RCC 7860 (cell line): ENCODE results near the gene GLIS2.
"Not testable (repeated sequence)": the region's sequence is repeated elsewhere in the genome, so short reads cannot be mapped to it uniquely, and the experiment has no call there.

ENCODE experiments used
- DNase-seq: peaks from one replicate; pipeline ENCODE4 v3.0.0-alpha.2; 2015; ENCODE audit warnings: low spot score
- FAIRE-seq: peaks from 2 replicates; lab custom pipeline; 2012; peaks lifted over from hg19 to GRCh38; lab: Jason Lieb, UNC

The GLIS2 gene

DNA sequence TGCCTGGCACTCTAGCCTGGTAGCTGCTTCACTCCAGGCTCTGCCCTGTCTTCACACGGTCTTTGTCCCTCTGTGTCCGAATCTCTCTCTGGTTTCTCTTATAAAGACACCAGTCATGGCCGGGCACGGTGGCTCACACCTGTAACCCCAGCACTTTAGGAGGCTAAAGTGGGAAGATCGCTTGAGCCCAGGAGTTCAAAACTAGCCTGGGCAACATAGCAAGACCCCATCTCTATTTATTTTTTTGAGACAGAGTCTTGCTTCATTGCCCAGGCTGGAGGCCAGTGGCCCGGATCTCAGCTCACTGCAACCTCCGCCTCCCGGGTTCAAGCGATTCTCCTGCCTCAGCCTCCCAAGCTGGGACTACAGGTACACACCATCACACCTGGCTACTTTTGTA lies 17.8 kb downstream of the GLIS2 start:
- not testable (repeated sequence) for DNase-seq, FAIRE-seq

DNA sequence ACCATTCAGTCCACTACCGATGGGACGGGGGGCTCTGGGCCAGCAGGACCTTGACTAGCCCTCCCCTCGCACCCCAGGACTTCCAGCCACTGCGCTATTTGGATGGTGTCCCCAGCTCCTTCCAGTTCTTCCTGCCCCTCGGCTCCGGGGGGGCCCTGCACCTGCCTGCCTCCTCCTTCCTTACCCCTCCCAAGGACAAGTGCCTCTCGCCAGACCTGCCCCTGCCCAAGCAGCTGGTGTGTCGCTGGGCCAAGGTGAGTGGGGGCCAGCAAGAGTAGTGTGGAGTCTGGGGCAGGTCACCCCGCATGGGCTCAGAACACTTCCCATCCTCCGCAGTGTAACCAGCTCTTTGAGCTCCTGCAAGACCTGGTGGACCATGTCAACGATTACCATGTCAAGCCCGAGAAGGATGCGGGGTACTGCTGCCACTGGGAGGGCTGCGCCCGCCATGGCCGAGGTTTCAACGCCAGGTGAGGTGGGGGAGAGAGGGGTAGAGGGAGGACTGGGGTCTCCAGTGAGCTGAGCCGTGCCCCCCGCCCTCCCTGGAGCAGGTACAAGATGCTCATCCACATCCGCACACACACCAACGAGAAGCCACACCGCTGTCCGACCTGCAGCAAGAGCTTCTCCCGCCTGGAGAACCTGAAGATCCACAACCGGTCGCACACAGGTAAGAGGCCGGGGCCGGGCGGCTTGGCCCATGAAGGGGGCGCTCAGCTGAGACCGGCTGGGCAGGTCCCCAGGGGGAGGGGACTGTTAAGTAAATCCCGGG lies 19.0 kb downstream of the GLIS2 start:
- FAIRE-seq (no peak), DNase-seq (no peak)

DNA sequence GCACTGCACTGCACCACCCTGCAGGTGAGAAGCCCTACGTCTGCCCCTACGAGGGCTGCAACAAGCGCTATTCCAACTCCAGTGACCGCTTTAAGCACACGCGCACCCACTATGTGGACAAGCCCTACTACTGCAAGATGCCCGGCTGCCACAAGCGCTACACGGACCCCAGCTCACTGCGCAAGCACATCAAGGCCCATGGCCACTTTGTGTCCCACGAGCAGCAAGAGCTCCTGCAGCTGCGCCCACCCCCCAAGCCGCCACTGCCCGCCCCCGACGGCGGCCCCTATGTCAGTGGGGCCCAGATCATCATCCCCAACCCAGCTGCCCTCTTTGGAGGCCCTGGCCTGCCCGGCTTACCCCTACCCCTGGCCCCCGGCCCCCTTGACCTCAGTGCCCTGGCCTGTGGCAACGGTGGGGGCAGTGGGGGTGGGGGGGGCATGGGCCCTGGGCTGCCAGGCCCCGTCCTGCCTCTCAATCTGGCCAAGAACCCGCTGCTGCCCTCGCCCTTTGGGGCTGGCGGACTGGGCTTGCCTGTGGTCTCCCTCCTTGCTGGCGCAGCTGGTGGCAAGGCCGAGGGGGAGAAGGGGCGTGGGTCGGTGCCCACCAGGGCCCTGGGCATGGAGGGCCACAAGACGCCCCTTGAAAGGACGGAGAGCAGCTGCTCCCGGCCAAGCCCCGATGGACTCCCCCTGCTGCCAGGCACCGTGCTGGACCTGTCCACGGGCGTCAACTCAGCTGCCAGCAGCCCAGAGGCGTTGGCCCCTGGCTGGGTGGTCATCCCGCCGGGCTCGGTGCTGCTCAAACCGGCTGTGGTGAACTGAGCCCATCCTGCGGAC lies 21.1 kb downstream of the GLIS2 start:
- FAIRE-seq: no peak
- no peak for DNase-seq

DNA sequence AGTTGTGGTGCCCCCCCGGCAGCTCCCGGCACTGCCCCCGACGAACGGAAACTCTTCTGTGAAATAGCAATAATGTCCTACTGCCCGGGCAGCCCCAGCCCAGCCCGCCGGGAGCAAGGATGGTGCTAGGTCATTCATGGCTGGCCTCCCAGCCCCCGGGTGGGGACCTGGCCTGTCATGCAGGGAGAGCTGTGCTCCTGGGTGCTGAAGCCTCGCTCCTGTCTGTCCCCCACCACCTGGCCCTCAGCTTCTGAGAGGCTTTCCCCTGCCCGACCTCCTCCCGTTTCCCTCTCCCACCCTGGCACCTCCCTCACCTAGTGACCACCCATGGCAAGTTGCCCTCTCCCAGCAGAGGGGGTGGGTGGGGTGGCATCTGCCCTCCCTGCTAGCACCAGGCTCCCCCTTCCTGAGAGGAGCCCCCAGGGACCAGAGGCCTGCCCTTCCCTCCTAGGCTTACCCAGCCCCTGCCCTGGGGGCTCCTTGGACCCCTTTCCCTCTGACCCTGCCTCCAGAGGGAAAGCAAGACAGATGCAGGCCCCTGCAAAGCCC lies 21.7 kb downstream of the GLIS2 start:
- no peak for FAIRE-seq

DNA sequence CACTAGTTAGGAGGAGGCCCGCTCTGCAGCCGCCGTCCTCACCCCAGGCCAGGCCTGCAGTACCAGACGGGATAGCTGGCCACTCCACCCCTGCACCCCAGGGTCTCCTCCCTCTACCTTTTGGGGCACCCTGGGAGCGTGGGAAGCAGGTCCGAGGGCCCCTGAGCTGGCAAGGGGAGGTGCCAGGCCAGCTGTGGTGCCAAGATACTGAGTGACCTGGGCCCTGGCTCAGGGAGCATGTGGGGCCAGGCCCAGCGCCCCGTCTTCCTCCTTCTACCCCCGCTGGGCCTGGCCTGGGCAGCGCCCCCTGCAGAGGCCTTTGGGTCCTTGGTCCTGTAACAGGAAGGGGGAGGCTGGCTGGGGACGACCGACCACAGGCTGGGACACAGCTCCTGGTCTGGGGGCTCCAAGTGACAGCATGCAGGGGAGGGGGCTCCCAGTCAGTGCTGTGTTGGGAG lies 22.3 kb downstream of the GLIS2 start:
- no peak for FAIRE-seq
- DNase-seq: no peak

More for the DNA sequence above, 21.7 kb downstream of the GLIS2 start:
- DNase-seq: no peak

DNA sequence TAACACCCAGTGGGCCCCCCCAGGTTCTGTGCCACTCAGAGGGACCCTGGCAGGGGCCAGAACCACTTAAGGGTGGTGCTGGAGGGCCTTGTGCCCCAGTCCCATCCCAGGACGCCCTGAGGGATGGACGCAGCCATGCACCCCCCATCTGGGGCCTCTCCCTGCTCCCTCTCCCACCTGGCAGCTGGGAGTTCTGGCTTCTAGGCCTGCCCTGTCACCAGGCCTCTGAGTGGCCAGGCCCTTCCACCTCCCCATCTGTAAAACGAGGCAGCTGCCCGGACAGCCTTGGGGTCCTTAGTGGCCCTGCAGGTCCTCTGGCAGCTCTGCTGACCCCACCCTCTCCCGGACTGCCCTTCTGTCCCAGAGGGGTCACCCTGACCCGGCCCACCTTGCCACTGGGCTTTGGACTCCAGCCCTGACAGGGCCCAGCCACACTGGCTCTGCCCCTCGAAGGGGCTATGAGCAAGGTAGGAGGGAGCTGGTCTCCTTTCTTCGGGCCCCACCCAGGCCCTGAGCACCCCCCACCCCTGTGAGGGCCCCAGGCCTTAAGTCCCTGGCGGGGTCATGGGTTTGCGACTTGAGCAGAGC lies 22.9 kb downstream of the GLIS2 start:
- DNase-seq (no peak), FAIRE-seq (no peak)

DNA sequence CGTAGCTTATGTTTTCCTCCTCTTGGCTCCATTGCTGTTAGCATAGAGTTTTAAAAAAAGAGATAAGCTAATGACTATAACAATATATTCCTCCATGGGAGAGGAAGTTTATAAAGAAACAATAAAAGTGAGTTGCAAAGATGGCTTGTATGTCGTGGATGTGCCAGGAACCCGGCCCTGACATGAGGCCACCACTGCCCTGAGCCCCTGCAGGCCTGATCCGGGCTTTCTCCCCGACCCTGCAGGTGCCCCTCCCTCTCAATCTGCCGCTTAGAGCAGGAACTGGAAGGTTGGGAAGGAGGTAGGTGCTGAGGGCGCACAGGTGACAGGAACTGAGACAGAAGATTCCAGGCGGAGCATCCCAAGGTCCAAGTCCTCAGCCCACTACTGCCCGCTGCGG lies 23.6 kb downstream of the GLIS2 start:
- DNase-seq (no peak), FAIRE-seq (no peak)

DNA sequence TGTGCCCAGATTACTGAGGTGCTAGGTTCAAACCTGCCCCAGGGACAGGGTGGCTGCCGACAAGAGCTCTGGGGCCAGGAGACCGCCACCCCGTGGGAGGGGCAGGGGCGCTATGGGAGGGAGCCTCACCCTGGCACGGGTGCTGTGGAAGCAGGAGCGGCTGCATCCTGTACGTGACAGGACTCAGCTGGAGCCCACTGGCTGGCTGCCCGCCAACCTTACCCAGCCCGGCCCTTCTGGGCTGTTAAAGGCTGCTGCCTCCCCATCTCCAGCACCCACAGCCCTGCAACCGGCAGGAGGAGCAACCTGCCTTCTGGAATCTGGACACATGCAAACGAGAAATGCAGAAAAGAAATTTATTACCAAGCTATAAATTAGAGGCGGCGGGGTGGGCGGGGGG lies 24.0 kb downstream of the GLIS2 start:
- FAIRE-seq (no peak), DNase-seq (no peak)

DNA sequence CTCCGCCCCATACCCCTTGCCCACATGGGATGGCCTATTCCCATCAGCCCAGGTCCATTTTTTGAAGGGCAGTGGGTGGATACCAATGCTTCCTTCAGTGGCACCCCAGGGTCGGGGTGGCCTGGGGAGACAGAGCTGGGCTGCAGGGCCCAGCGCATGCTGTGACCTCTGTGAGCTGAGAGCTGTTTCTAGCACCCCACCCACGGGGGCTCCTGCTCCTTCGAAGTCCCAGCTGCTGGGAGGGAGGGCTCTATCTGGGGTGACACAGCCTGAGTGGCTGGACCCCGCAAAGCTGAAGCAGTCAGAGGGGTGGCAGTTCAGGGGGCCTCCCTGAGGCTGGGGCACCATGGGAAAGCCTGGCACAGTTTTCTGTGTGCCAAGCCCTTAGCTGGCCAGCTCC lies 24.6 kb downstream of the GLIS2 start:
- DNase-seq: no peak
- no peak for FAIRE-seq

DNA sequence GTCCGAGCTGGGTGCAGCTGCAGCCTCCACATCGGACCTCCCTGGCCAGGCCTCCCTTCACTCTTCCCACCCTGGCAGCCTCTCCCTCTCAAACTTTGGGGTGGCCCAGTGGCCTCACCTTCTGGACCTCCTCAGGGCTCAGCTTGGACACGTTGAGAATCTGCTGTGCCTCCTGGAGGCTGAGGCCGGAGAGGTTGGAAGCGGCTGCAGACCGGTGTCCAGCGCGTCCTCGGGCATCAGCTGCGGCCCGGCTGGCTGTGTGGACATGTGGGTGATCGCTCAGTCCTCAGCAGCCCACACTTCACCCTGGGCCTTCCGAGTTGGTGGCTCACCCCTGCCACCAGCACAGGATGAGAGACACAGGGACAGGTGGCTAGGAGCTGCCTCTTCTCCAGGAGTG lies 25.4 kb downstream of the GLIS2 start:
- DNase-seq (no peak), FAIRE-seq (no peak)

DNA sequence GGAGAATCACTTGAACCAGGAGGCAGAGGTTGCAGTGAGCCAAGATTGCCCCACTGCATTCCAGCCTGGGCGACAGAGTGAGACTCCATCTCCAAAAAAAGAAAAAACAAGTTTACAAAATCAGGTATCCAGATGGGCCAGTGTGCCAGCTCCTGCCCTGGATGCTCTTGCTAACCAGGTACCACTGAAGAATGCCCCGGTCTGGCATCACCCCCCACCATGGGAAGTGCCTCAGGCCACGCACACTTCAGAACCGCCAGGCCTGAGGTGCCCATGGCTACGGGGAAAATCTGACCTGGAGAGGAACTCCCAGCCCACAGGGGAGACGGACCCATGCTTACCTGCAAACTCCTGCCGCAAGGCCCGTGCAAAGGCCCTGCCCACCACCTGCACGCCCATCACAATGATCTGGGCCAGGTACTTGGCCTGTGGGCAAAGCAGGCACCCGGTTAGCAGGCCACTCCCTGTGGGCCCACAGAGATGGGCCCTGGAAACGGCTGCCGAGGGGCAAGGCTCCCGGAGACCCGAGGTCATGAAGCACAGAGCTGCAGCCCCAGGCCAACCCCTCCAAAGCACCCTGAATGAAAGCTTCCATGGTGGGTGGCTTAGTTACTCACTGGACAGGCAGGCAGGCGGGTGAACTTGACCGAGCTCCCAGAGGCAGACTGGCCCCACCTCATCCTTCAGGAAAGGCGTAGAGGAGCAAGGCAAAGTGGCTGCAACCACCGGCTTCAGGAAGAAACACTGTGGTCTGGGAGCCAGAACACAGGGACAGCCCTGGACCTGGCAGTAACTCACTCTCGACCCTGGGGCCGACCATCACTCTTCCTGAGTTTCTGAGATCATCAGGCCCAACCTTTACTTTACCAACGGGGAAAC lies 27.2 kb downstream of the GLIS2 start:
- DNase-seq (no peak), FAIRE-seq (no peak)

DNA sequence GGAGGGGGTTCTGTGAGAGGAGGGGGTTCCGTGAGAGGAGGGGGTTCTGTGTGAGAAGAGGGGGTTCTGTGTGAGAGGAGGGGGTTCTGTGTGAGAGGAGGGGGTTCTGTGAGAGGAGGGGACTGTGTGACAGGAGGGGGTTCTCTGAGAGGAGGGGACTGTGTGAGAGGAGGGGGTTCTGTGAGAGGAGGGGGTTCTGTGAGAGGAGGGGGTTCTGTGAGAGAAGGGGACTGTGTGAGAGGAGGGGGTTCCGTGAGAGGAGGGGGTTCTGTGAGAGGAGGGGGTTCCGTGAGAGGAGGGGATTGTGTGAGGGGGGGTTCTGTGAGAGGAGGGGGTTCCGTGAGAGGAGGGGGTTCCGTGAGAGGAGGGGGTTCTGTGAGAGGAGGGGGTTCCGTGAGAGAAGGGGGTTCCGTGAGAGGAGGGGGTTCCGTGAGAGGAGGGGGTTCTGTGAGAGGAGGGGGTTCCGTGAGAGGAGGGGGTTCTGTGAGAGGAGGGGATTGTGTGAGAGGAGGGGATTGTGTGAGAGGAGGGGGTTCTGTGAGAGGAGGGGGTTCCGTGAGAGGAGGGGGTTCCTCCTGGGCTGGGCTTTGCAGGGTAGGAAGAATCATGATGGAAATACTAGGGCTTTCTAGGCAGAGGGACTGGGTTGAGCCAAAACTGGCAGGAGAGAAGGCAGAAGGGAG lies 28.6 kb downstream of the GLIS2 start:
- not testable (repeated sequence) for FAIRE-seq, DNase-seq

DNA sequence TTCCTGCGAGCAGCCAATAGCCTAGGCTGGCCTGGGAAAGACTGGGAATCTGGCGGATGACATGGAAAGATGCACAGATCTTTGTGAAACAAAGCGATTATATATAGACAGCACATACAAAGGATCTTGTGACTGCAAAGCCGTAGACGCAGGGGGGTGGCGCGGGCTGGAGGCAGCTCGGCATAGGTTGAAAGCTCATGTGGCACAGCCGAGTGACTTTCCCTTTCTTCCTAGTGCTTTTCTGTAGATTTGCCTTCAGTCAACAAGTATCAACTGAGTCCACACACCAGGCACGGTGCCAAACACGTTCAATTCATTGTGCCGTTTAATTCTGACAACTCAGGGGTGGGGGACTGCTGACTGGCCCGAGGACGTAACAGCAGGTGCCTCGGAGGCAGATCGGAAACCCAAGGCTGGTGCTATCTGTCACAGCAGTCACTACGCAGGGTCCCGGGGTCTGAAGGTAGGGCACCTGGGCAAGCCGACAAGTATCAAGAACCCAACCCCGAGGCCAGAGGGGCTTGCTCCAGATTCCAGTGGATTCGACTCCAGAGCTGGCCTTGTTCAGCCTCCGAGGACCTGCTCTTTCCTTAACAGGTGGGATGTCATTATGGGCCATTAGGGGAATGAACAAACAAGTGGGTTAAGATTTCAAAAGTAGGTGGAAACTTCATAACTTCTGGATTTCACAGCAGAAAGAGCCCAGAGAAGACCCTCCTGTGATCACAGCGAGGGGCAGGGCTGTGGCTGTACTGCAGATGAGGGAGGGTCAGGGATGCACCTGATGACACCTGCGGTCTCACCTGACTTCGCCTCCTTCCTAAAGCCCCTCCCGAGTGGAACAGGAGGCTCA lies 29.3 kb downstream of the GLIS2 start:
- DNase-seq (no peak), FAIRE-seq (no peak)

DNA sequence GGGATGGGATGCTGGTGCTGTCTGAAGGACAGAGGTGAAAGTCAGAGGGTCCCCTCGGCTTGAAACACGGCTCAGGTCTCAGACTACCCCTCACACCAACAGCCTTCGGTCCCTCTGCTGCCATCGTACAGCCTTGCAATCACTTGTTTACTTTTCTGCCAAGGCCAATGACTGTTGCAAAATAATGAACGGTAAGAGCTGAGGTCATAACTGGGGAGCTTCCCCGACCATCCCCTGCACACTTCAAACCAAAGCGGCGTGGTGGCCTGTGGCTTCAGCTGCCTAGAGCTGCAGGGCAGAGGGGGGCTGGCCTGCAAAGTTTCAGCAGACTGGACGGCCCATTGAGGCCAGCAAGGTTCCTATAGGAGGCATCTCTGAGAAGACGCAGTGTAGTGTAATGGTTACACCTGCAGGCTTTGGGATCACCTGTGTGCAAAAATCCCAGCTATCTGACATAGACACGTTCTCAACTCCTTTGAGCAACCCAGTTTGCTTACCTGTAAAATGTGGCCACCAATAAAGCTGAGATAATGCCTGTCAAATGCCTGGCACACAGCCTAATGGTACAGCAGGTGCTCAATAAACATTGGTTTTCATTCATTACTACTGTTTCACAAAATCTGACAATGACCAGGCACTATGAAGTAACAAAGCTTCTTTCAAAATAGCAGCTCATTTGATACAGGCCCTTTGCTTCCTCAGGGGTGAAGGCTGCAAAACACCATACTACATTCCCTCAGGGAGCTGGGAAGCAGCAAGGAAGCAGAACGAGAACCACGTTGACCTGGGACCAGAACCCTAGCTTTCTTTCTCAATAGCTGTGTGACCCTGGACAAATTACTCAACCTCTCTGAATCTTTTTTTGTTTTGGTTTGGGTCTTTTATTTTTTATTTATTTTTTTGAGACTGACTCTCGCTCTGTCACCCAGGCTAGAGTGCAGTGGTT lies 30.2 kb downstream of the GLIS2 start:
- FAIRE-seq (no peak), DNase-seq (no peak)

DNA sequence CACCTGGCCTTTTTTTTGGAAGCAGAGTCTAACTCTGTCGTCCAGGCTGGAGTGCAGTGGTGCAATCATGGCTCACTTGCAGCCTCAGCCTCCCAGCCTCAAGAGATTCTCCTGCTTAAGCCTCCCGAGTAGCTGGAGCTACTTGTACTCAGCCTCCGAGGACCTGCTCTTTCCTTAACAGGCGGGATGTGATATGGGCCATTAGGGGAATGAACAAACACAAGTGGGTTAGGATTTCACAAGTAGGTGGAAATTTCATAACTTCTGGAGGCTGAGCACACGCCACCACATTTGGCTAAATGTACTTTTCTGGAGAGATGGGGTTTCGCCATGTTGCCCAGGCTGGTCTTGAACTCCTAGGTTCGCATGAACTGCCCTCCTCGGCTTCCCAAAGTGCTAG lies 31.1 kb downstream of the GLIS2 start:
- DNase-seq: no peak
- FAIRE-seq: no peak

DNA sequence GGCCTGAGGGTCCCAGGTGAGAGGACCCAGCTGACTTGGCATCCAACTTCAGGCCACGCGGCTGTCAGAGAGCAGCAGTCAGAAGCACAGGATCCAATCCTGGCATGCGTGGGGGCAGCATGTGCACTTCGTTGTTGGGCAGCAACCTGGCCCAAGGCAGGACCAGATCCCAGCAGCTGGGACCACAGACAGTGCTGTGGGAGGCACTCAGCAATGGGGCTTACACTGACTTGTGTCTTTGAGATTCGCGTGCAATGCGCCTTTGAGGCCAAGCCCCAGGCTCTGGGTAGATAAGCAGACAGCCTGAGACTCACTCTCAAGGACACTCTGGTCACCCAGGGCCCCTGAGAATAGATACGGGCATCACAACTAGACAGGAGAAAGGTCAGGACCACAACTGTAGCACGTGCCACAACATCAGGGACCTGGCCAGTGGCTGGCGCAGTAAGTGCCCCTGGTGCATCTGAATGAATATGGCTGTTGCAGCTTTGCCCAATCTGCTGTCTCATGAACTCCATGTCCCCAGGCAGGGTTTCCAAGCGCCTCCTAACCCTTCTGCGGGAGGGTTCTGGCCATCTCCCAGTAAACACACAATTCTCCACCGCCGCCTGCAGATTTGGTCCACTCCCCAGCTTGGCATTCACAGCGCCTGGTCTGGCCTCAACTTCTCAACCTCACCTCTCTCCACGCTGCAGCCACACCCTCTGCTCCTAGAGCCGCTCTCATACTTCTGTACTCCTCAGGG lies 32.1 kb downstream of the GLIS2 start:
- FAIRE-seq: no peak
- DNase-seq: no peak

DNA sequence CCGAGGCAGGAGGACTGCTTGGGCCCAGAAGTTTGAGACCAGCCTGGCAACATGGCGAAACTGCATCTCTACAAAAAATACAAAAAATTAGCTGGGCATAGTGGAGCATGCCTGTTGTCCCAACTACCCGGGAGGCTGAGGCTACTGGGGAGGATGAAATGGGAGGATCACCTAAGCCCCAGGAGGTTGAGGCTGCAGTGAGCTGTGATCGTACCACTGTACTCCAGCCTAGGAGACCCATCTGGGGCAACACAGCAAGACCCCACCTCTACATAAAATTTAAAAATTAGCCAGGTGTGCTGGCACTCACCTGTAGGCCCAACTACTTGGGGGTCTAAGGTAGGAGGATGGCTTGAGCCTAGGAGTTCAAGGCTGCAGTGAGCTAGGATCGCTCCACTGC lies 33.5 kb downstream of the GLIS2 start:
- DNase-seq (no peak), FAIRE-seq (no peak)
